Occipital lobe (tissue), 2 donors: ENCODE results near the gene EVA1C. TPM values are rescaled to one million over a fixed set of nuclear protein-coding genes. Genes with fewer than 3 reads are reported as not detected.
"Not testable (repeated sequence)": the region's sequence is repeated elsewhere in the genome, so short reads cannot be mapped to it uniquely, and the experiment has no call there.

Experiments used
- DNase-seq: peaks from one replicate; lab custom pipeline; 2025; lab: John Stamatoyannopoulos, UW
- total RNA-seq: library from RNA; depleted of rRNA; stranded (reverse); fragments of >200 nt; gene quantifications from one replicate; pipeline ENCODE4 v1.2.3, GENCODE V29; 2014

EVA1C gene
- total RNA-seq, 1 donor from 2014 or later = 5.6 TPM

- DNase-seq = not testable (repeated sequence)
Observed at GRCh38 chr21:32390537-32391224, 21.8 kb upstream of the EVA1C start.

GRCh38 chr21:32391755-32392154 lies 20.8 kb upstream of the EVA1C start:
- no peak for DNase-seq

GRCh38 chr21:32392299-32392879 lies 20.1 kb upstream of the EVA1C start:
- DNase-seq = no peak

GRCh38 chr21:32392880-32393676 lies 19.4 kb upstream of the EVA1C start, which contains the start of gene URB1:
URB1 (minus strand) TSS chr21:32393012; CDS start chr21:32392910, 102 bp downstream.
- peak; percentile 94 for DNase-seq

GRCh38 chr21:32393677-32394001 lies 18.9 kb upstream of the EVA1C start:
- DNase-seq = no peak

- peak; percentile 16 for DNase-seq
Observed at GRCh38 chr21:32403201-32403777, 9.2 kb upstream of the EVA1C start.

GRCh38 chr21:32406405-32406804 lies 6.1 kb upstream of the EVA1C start:
- no peak for DNase-seq

GRCh38 chr21:32410291-32410690 lies 2.2 kb upstream of the EVA1C start:
- no peak for DNase-seq

- no peak for DNase-seq
Observed at GRCh38 chr21:32410916-32411315, 1.6 kb upstream of the EVA1C start.

GRCh38 chr21:32411350-32412161 lies 950 bp upstream of the EVA1C start:
- peak; percentile 63 for DNase-seq

- no peak for DNase-seq
Observed at GRCh38 chr21:32413015-32413504, 554 bp downstream of the EVA1C start.

- no peak for DNase-seq
Observed at GRCh38 chr21:32413697-32414578, 1.4 kb downstream of the EVA1C start.

- no peak for DNase-seq
Observed at GRCh38 chr21:32414579-32415358, 2.3 kb downstream of the EVA1C start.

GRCh38 chr21:32415451-32416398 lies 3.2 kb downstream of the EVA1C start:
- no peak for DNase-seq

- DNase-seq = no peak
Observed at GRCh38 chr21:32418146-32418545, 5.6 kb downstream of the EVA1C start.

GRCh38 chr21:32422064-32422463 lies 9.6 kb downstream of the EVA1C start:
- no peak for DNase-seq

GRCh38 chr21:32423320-32424190 lies 11.0 kb downstream of the EVA1C start:
- DNase-seq = no peak
